Measurements from ENCODE around the gene HOXB3.

- TF ChIP-seq CTCF (IDR thresholded peaks at IDR 0.05 in 8 of 11, conservative IDR thresholded peaks at IDR 0.05 in 3 of 11): no peak
- TF ChIP-seq POLR2A (IDR thresholded peaks at IDR 0.05): no peak
- TF ChIP-seq POLR2AphosphoS5 (IDR thresholded peaks at IDR 0.05): no peak
These were observed 59.7 kb downstream of the HOXB3 start for GRCh38 chr17:48530208-48530886.

Data from spleen (tissue), 7 donors.